Duodenal mucosa (tissue), 2 donors: ENCODE data around the gene SPTBN4.
"Not testable (repeated sequence)": the region's sequence is repeated elsewhere in the genome, so short reads cannot be mapped to it uniquely, and the experiment has no call there.

Experiments
- H3K27ac ChIP-seq: one replicate; pipeline ENCODE4 v1.7.0; 2013; ENCODE audit warnings: low read depth, low read length
- H3K27me3 ChIP-seq, 2 donors: one replicate each; pipeline ENCODE4 v1.7.0; 2013; ENCODE audit warnings: low read length in 2 of 2, control low read depth in 1 of 2; ENCODE audit not compliant: insufficient read depth in 2 of 2, control insufficient read depth in 1 of 2
- H3K36me3 ChIP-seq, 2 donors: one replicate each; pipeline ENCODE4 v1.7.0; 2013; ENCODE audit warnings: low read length in 2 of 2, control low read depth in 1 of 2; ENCODE audit not compliant: insufficient read depth in 2 of 2, control insufficient read depth in 1 of 2
- H3K4me1 ChIP-seq, 2 donors: one replicate each; pipeline ENCODE4 v1.7.0; 2013; ENCODE audit warnings: low read length in 2 of 2, control low read depth in 1 of 2; ENCODE audit not compliant: insufficient read depth in 2 of 2, control insufficient read depth in 1 of 2
- H3K4me3 ChIP-seq, 2 donors: one replicate each; pipeline ENCODE4 v1.7.0; 2013; ENCODE audit warnings: low read length in 2 of 2, low read depth in 1 of 2
- H3K9ac ChIP-seq, 2 donors: one replicate each; pipeline ENCODE4 v1.7.0; 2013; ENCODE audit warnings: low read length in 2 of 2, low read depth in 1 of 2
- H3K9me3 ChIP-seq, 2 donors: one replicate each; pipeline ENCODE4 v1.7.0; 2013; ENCODE audit warnings: low read length in 2 of 2, control low read depth in 1 of 2; ENCODE audit not compliant: control insufficient read depth in 1 of 2

SPTBN4 gene

DNA sequence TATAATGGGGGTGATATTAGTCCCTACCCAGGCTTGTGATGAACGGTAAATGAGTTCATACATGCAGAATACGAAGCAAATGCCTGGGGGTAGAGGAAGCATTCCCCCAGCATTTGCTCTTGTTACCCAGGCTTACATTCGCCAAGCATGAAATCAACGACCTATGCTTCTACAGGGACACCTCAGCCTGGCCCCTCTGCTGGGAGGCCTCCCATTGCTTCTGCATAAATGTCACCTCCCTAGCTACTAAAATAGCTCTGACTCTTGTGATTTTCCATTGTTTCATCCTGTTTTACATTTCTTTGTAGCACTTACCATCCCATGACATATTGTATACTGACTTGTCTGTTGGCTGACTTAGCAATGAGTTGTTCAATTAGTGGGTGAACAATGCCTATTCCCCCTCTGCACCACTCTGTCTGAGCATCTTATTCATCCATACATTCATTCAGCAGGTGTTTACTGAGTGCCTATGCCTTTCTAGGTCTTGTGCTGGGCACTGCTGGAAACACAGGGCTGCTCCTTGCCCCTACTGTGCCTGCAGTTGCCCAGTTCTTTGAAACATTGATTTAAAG is 47.0 kb downstream of the SPTBN4 start:
- no peaks in the 10 kb centered on the region for H3K9me3 ChIP-seq

DNA sequence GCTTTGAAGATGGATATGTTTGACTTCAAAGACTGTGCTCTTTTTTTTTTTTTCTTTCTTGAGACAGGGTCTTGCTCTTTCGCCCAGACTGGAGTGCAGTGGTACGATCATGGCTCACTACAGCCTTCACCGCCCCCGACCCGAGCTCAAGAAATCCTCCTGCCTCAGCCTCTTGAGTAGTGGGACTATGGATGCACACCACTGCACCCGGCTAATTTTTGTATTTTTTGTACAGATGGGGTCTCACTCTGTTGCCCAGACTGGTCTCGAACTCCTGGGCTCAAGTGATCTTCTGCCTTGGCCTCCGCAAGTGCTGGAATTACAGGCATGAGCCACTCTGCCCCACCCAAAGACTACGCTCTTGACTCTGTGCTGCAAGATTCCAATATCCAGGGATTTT is 50.4 kb downstream of the SPTBN4 start:
- Histone ChIP-seq H3K4me3 (no peak overlapping the region), H3K27me3 (peaks cover 19 to 26% of the 10 kb centered on the region in 2 donors), H3K4me1 (peaks cover 0 to 2% of the 10 kb centered on the region in 2 donors), H3K36me3 (no peaks in the 10 kb centered on the region), H3K9me3 (no peaks in the 10 kb centered on the region), H3K9ac (no peak overlapping the region), H3K27ac (no peak overlapping the region)

More for the DNA sequence above, 47.0 kb downstream of the SPTBN4 start:
- Histone ChIP-seq H3K9ac (no peak overlapping the region), H3K27ac (no peak overlapping the region), H3K36me3 (no peaks in the 10 kb centered on the region), H3K4me3 (no peak overlapping the region), H3K4me1 (peaks cover 0 to 3% of the 10 kb centered on the region in 2 donors), H3K27me3 (peaks cover 22 to 31% of the 10 kb centered on the region in 2 donors)

DNA sequence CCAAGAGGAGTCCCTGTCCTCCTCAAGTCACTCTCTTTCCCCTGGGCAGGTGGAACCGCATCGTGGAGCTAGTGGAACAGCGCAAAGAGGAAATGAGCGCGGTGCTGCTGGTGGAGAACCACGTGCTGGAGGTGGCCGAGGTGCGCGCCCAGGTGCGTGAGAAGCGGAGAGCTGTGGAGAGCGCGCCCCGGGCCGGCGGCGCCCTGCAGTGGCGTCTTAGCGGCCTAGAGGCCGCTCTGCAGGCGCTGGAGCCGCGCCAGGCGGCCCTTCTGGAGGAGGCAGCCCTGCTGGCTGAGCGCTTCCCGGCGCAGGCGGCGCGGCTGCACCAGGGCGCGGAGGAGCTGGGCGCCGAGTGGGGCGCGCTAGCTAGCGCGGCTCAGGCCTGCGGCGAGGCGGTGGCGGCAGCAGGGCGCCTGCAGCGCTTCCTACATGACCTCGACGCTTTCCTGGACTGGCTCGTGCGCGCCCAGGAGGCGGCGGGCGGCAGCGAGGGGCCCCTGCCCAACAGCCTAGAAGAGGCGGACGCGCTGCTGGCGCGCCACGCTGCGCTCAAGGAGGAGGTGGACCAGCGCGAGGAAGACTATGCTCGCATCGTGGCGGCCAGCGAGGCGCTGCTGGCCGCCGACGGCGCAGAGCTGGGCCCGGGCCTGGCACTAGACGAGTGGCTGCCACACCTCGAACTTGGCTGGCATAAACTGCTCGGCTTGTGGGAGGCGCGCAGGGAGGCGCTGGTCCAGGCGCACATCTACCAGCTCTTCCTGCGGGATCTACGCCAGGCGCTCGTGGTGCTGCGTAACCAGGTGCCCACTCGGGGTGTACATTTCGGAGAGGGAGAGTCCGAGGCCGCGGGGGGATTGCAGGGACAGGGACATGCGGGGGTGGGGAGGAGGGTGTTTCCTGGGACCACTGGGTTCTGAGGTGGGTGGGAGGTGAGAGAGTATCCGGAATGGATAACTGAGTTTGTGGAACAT is 52.8 kb downstream of the SPTBN4 start:
- Histone ChIP-seq H3K27ac (no peak overlapping the region), H3K36me3 (no peaks in the 10 kb centered on the region), H3K9ac (no peak overlapping the region), H3K27me3 (peaks cover 0 to 5% of the 10 kb centered on the region in 2 donors), H3K4me1 (peaks cover 4 to 7% of the 10 kb centered on the region in 2 donors), H3K4me3 (no peak overlapping the region), H3K9me3 (no peaks in the 10 kb centered on the region)

DNA sequence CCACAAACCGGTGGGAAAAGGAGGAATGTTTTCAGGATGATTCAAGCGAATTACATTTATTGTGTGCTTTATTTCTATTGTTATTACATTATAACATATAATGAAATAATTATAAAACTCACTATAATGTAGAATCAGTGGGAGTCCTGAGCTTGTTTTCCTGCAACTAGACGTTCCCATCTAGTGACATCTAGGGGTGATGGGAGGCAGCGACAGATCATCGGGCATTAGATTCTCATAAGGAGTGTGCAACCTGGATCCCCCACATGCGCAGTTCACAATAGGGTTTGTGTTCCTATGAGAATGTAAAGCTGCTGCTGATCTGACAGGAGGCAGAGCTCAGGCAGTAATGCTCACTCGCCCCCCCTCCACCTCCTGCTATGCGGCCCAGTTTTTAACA is 54.5 kb downstream of the SPTBN4 start:
- Histone ChIP-seq H3K27ac (no peak overlapping the region), H3K9ac (no peak overlapping the region), H3K4me1 (peaks cover 4 to 7% of the 10 kb centered on the region in 2 donors), H3K27me3 (peaks cover 0 to 5% of the 10 kb centered on the region in 2 donors), H3K4me3 (no peak overlapping the region), H3K9me3 (no peaks in the 10 kb centered on the region), H3K36me3 (no peaks in the 10 kb centered on the region)

DNA sequence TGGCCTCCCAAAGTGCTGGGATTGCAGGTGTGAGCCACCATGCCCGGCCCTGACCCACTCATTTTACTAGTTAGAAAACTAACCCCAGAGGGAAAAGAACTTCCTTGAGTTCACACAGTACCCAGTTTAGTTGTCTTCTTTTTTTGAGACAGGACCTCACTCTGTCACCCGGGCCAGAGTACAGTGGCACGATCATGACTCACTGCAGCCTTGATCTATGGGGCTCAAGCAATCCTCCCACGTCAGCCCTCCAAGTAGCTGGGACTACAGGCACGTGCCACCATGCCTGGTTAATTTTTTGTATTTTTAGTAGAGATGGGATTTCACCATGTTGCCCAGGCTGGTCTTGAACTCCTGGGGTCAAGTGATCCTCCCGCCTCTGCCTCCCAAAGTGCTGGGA is 55.1 kb downstream of the SPTBN4 start:
- not testable (repeated sequence) for H3K9me3 ChIP-seq, H3K4me1 ChIP-seq, H3K4me3 ChIP-seq, H3K36me3 ChIP-seq, H3K27me3 ChIP-seq, H3K9ac ChIP-seq, H3K27ac ChIP-seq

DNA sequence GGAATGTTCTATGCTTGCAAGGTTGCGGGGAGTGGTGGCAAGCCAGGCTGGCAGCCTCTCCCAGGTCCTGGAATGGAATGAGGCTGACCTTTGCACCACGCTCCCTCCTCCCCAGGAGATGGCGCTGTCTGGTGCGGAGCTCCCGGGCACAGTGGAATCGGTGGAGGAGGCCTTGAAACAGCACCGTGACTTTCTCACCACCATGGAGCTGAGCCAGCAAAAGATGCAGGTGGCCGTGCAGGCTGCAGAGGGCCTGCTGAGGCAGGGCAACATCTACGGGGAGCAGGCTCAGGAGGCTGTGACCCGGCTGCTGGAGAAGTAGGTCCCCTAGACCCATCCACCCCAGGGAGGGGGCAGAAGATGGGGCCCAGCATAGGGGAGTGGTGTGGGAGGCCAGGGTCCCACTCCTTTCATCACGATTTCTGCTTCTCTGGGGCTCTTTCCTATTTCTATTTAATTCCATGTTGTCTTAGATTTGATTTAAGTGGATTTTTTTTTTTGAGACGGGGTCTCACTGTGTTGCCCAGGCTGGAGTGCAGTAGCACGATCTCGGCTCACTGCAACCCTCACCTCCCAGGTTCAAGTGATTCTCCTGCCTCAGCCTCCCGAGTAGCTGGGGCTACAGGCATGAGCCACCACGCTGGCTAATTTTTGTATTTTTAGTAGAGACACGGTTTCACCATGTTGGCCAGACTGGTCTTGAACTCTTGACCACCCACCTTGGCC is 56.7 kb downstream of the SPTBN4 start:
- Histone ChIP-seq H3K4me3 (no peak overlapping the region), H3K27ac (no peak overlapping the region), H3K36me3 (no peaks in the 10 kb centered on the region), H3K27me3 (peaks cover 0 to 5% of the 10 kb centered on the region in 2 donors), H3K9me3 (no peaks in the 10 kb centered on the region), H3K4me1 (peaks cover 4 to 7% of the 10 kb centered on the region in 2 donors), H3K9ac (no peak overlapping the region)

DNA sequence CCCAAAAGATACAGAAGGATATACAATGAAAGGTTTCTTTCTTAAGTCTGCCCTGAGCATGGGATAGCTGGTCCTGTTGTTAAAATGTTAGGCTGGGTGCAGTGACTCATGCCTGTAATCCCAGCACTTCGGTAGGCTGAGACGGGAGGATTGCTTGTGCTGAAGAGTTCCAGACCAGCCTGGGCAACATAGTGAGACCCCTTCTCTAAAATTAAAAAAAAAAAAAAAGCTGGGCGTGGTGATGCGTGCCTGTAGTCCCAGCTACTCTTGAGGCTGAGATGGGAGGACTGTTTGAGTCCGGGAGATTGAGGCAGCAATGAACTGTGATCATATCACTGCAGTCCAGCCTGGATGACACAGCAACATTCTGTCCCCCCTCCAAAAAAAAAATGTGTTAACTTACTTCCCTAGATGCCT is 57.3 kb downstream of the SPTBN4 start:
- Histone ChIP-seq H3K9ac (no peak overlapping the region), H3K27me3 (peaks cover 0 to 5% of the 10 kb centered on the region in 2 donors), H3K36me3 (no peaks in the 10 kb centered on the region), H3K27ac (no peak overlapping the region), H3K9me3 (no peaks in the 10 kb centered on the region), H3K4me3 (no peak overlapping the region), H3K4me1 (peaks cover 4 to 7% of the 10 kb centered on the region in 2 donors)

DNA sequence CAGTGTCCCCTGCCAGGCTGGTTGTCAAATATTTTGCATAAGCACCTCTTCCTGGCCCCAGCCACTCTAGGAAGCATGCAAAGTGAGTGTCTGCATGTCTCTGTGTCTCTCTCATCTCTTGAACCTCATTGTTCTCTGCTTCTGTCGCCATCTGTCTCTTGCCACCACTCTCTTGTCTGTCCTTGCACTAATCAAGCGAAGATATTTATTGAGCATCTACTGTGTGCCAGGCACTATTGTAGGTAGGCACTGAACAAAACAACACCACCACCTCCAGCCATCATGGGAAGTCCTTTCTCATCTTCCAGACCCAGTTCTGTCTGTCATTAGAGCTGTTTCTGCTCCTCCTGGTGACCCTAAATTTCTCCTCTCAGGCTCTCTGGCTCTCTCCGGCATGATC is 57.9 kb downstream of the SPTBN4 start:
- H3K9me3 ChIP-seq, result no peaks in the 10 kb centered on the region
- peaks cover 8 to 11% of the 10 kb centered on the region in 2 donors for H3K4me1 ChIP-seq
- no peak overlapping the region for H3K27ac ChIP-seq
- no peak overlapping the region for H3K9ac ChIP-seq
- H3K27me3 ChIP-seq, result peaks cover 0 to 5% of the 10 kb centered on the region in 2 donors
- H3K36me3 ChIP-seq, result no peaks in the 10 kb centered on the region
- H3K4me3 ChIP-seq, result no peak overlapping the region

DNA sequence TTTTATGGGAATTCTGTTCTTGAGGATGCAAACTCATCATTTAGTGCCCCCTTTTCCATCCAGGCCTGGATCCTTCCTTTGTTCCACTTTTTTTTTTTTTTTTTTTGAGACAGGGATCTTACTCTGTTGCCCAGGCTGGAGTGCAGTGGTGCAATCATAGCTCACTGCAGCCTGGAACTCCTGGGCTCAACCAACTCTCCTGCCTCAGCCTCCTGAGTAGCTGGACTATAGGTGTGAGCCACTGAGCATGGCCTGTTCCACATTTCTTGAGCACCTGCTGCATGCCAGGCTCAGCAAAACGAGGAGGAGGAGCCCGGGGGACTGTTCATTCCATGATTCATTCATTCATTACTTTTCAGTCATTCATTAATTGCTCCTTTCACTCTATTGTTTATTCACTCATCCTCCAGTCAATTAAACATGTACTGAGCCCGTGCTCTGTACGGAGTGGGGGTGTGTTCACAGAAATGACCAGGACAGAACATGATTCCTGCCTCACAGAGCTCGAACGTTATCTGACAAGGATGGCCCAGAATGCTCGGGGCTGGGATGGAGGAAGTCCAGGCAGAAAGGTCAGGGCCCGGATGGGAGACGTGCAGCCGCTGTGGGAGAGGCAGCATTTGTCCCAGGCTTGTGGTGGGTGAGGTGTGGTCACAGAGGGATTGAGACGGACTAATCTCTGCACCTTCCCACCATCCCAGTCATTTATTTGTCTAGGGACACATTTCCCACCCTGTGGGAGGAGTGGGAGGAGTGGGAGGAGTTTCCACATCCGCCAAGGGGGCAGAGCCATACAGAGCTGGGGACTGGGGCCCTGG is 58.6 kb downstream of the SPTBN4 start:
- H3K36me3 ChIP-seq, result no peaks in the 10 kb centered on the region
- H3K9me3 ChIP-seq, result no peaks in the 10 kb centered on the region
- H3K9ac ChIP-seq, result no peak overlapping the region
- H3K4me1 ChIP-seq, result peaks cover 10 to 15% of the 10 kb centered on the region in 2 donors
- H3K27ac ChIP-seq, result no peak overlapping the region
- no peak overlapping the region for H3K4me3 ChIP-seq
- peaks cover 0 to under 1% of the 10 kb centered on the region in 2 donors for H3K27me3 ChIP-seq
